HL-60 (cell line): Measurements from ENCODE around the gene NPIPA8.
"Not testable (repeated sequence)": the region's sequence is repeated elsewhere in the genome, so short reads cannot be mapped to it uniquely, and the experiment has no call there.

Experiments
- GABPA ChIP-seq: IDR thresholded peaks from 2 replicates; pipeline ENCODE4 v1.6.1; 2012; ENCODE audit warnings: low read depth
- POLR2AphosphoS5 ChIP-seq: IDR thresholded peaks from 2 replicates; pipeline ENCODE4 v1.6.1; 2012; ENCODE audit warnings: low read depth
- REST ChIP-seq: IDR thresholded peaks from 2 replicates; pipeline ENCODE4 v1.6.1; 2012; ENCODE audit warnings: low read depth; ENCODE audit not compliant: insufficient replicate concordance
- SPI1 ChIP-seq: IDR thresholded peaks from 2 replicates; pipeline ENCODE4 v1.6.1; 2012; ENCODE audit warnings: low read depth, mild to moderate bottlenecking, borderline replicate concordance
- TF ChIP-seq, protein P1 (sequence below): IDR thresholded peaks from one replicate; pipeline ENCODE4 v1.5.1; 2011; ENCODE audit warnings: low read length, control low read depth, inconsistent platforms; ENCODE audit not compliant: insufficient read depth

GRCh38 chr16:18382696-18383095 is 46.2 kb upstream of the NPIPA8 start:
- TF ChIP-seq, protein P1, sequence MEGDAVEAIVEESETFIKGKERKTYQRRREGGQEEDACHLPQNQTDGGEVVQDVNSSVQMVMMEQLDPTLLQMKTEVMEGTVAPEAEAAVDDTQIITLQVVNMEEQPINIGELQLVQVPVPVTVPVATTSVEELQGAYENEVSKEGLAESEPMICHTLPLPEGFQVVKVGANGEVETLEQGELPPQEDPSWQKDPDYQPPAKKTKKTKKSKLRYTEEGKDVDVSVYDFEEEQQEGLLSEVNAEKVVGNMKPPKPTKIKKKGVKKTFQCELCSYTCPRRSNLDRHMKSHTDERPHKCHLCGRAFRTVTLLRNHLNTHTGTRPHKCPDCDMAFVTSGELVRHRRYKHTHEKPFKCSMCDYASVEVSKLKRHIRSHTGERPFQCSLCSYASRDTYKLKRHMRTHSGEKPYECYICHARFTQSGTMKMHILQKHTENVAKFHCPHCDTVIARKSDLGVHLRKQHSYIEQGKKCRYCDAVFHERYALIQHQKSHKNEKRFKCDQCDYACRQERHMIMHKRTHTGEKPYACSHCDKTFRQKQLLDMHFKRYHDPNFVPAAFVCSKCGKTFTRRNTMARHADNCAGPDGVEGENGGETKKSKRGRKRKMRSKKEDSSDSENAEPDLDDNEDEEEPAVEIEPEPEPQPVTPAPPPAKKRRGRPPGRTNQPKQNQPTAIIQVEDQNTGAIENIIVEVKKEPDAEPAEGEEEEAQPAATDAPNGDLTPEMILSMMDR: not testable (repeated sequence)
- not testable (repeated sequence) for TF ChIP-seq POLR2AphosphoS5, REST, GABPA, SPI1
